Measurements from ENCODE around the gene UNC13C.

DNA sequence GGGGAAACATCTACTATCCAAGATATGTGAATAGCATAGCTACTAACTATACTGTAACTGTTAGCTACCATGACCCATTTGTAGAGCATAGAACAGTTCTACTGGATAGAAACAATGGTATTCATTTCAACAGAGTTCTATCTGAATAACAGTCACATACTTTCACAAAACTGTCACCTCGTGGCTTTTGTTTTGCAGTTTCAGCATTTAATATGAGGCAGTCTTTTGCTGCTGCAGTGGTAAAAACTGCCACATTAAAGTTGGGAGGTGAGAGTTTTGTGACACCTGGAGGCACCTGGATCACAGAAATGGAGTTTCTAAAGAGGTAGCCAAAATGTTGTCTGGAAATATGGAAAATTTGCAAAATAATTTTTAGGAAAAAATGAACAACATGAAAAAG is 578.0 kb downstream of the UNC13C start:
- TF ChIP-seq CTCF (IDR thresholded peaks at IDR 0.05) (no peak), POLR2A (IDR thresholded peaks at IDR 0.05) (no peak), EP300 (IDR thresholded peaks at IDR 0.05) (no peak)

All from tibial nerve (tissue), 4 donors.